ENCODE results near the gene WDR11. TPM values are rescaled to one million over a fixed set of nuclear protein-coding genes. Genes with fewer than 3 reads are reported as not detected.

The WDR11 gene
- polyA plus RNA-seq, 1 experiment: 68.2 TPM

GRCh38 chr10:120854388-120854787 is 3.2 kb downstream of the WDR11 start:
- TF ChIP-seq CTCF (IDR thresholded peaks at IDR 0.05; ENCODE audit: insufficient read depth, low read depth, low read length): no peak
- no peaks in the 10 kb centered on the region for H3K27me3 ChIP-seq (ENCODE audit: control insufficient read depth, insufficient read depth, low read length)
- no peak for DNase-seq (ENCODE audit: low read depth)
- H3K4me3 ChIP-seq (ENCODE audit: low read depth, low read length): no peak overlapping the region
- ChIA-PET POLR2A (no interaction called here), CTCF (no interaction called here)
- H3K36me3 ChIP-seq (ENCODE audit: control insufficient read depth, insufficient read depth, low read length): no peaks in the 10 kb centered on the region

GRCh38 chr10:120861178-120861855 is 10.2 kb downstream of the WDR11 start:
- ChIA-PET CTCF (no interaction called here), POLR2A (no interaction called here)
- Histone ChIP-seq H3K4me3 (ENCODE audit: low read depth, low read length) (no peak overlapping the region), H3K36me3 (ENCODE audit: control insufficient read depth, insufficient read depth, low read length) (peaks cover 2% of the 10 kb centered on the region), H3K27me3 (ENCODE audit: control insufficient read depth, insufficient read depth, low read length) (no peaks in the 10 kb centered on the region)
- no peak for TF ChIP-seq CTCF (IDR thresholded peaks at IDR 0.05; ENCODE audit: insufficient read depth, low read depth, low read length)
- no peak for DNase-seq (ENCODE audit: low read depth)

GRCh38 chr10:120873741-120874140 is 22.6 kb downstream of the WDR11 start:
- TF ChIP-seq CTCF (IDR thresholded peaks at IDR 0.05; ENCODE audit: insufficient read depth, low read depth, low read length): no peak
- ChIA-PET POLR2A (no interaction called here), CTCF (no interaction called here)
- H3K4me3 ChIP-seq (ENCODE audit: low read depth, low read length): no peak overlapping the region
- peaks cover 1% of the 10 kb centered on the region for H3K36me3 ChIP-seq (ENCODE audit: control insufficient read depth, insufficient read depth, low read length)
- H3K27me3 ChIP-seq (ENCODE audit: control insufficient read depth, insufficient read depth, low read length): no peaks in the 10 kb centered on the region
- no peak for DNase-seq (ENCODE audit: low read depth)

- CTCF ChIA-PET: no interaction called here
Observed at GRCh38 chr10:120883071-120883470, 31.9 kb downstream of the WDR11 start.

GRCh38 chr10:120887482-120887881 is 36.3 kb downstream of the WDR11 start:
- DNase-seq (ENCODE audit: low read depth): no peak
- peaks cover 7% of the 10 kb centered on the region for H3K36me3 ChIP-seq (ENCODE audit: control insufficient read depth, insufficient read depth, low read length)
- ChIA-PET CTCF (no interaction called here), POLR2A (no interaction called here)
- H3K4me3 ChIP-seq (ENCODE audit: low read depth, low read length): no peak overlapping the region
- no peaks in the 10 kb centered on the region for H3K27me3 ChIP-seq (ENCODE audit: control insufficient read depth, insufficient read depth, low read length)
- no peak for TF ChIP-seq CTCF (IDR thresholded peaks at IDR 0.05; ENCODE audit: insufficient read depth, low read depth, low read length)

More at GRCh38 chr10:120883071-120883470, 31.9 kb downstream of the WDR11 start:
- Histone ChIP-seq H3K36me3 (ENCODE audit: control insufficient read depth, insufficient read depth, low read length) (peaks cover 5% of the 10 kb centered on the region; the same call in 1 of the 2 replicates), H3K4me3 (ENCODE audit: low read depth, low read length) (no peak overlapping the region), H3K27me3 (ENCODE audit: control insufficient read depth, insufficient read depth, low read length) (no peaks in the 10 kb centered on the region)
- no peak for DNase-seq (ENCODE audit: low read depth)
- no peak for TF ChIP-seq CTCF (IDR thresholded peaks at IDR 0.05; ENCODE audit: insufficient read depth, low read depth, low read length)
- POLR2A ChIA-PET: no interaction called here
